ENCODE measurements around the gene PDE2A.

Gene PDE2A

DNA sequence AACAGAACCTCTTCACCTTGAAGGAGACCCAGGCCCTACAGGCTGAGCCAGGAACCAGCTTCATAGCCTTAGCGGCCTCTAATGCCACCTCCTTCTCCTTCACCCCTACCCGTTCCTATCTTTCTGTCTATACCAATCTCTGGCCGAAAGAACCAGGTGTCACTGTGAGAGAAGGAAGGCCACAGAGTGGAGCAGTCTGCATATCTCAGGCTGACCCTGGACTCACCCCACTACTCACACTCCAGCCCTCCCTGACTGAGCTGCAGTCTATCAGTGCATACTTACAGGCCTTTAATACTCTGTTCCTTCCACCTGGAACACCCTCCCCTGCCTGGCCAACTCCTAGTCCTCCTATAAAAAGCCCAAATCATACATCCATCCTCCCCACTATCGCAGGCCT, 45.3 kb upstream of the PDE2A start:
- no peak for DNase-seq (ENCODE audit: low read depth, low spot score)
- H3K4me1 ChIP-seq (ENCODE audit: insufficient read depth, insufficient read length): peaks cover 5% of the 10 kb centered on the region
- no peaks in the 10 kb centered on the region for H3K27me3 ChIP-seq (ENCODE audit: insufficient read depth, insufficient read length)
- H3K4me3 ChIP-seq (ENCODE audit: insufficient read length, low read depth): no peak overlapping the region
- H3K9ac ChIP-seq (ENCODE audit: insufficient read length, low read depth): no peak overlapping the region
- no peak for TF ChIP-seq ZNF274 (IDR thresholded peaks at IDR 0.05; ENCODE audit: low read depth, low read length)
- no peak for TF ChIP-seq YY1 (IDR thresholded peaks at IDR 0.05; ENCODE audit: insufficient read depth, insufficient read length)
- TF ChIP-seq SUZ12 (IDR thresholded peaks at IDR 0.05; ENCODE audit: extremely low read depth, insufficient read depth, insufficient read length): no peak
- no peaks in the 10 kb centered on the region for H3K9me3 ChIP-seq (ENCODE audit: insufficient read depth, low read length)
- peaks cover 22% of the 10 kb centered on the region for H3K36me3 ChIP-seq (ENCODE audit: insufficient read depth, insufficient read length, low read length)

DNA sequence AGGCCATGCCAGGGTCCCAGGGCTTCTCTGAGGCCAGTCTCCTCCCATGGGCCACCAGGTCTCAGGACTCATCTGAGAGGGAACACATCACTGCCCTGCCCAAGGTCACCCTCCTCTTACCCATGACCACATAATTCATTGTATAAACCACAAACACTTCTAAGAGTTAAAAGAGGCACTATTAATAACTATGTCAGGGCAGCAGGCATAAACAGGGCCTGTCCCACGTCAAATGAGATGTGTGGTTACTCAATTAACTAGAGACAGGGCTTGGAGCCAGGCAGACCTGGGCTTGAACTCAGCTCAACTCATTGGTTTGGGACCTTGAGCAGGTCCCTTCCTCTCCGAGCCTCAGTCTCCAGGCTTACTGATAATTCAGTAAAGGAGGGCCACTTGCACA, 44.9 kb upstream of the PDE2A start:
- Histone ChIP-seq H3K9me3 (ENCODE audit: insufficient read depth, low read length) (no peaks in the 10 kb centered on the region), H3K36me3 (ENCODE audit: insufficient read depth, insufficient read length, low read length) (peaks cover 18% of the 10 kb centered on the region), H3K9ac (ENCODE audit: insufficient read length, low read depth) (no peak overlapping the region), H3K4me3 (ENCODE audit: insufficient read length, low read depth) (no peak overlapping the region), H3K4me1 (ENCODE audit: insufficient read depth, insufficient read length) (peaks cover 7% of the 10 kb centered on the region), H3K27me3 (ENCODE audit: insufficient read depth, insufficient read length) (no peaks in the 10 kb centered on the region)
- TF ChIP-seq SUZ12 (IDR thresholded peaks at IDR 0.05; ENCODE audit: extremely low read depth, insufficient read depth, insufficient read length): no peak
- no peak for TF ChIP-seq ZNF274 (IDR thresholded peaks at IDR 0.05; ENCODE audit: low read depth, low read length)
- TF ChIP-seq YY1 (IDR thresholded peaks at IDR 0.05; ENCODE audit: insufficient read depth, insufficient read length): no peak
- no peak for DNase-seq (ENCODE audit: low read depth, low spot score)

DNA sequence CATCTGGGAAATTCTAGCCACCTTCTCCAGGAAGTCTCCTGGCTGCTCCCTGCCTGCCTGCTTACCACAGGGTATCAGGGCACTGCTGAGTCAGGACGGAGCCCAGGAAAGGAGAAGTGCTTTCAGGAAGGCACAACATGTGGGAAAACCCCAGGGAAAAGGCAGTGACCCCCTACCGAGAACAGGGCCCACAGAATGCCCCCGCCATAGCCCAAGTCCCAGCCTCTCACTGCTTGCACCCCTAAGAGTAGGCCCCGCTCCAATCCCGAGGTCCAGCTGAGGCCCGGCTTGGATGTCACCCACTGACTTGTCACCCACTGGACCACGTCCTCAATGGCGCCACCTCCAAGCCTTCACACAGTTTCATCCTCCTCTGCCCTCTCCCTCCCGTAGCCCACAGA, 43.9 kb upstream of the PDE2A start:
- no peaks in the 10 kb centered on the region for H3K27me3 ChIP-seq (ENCODE audit: insufficient read depth, insufficient read length)
- TF ChIP-seq SUZ12 (IDR thresholded peaks at IDR 0.05; ENCODE audit: extremely low read depth, insufficient read depth, insufficient read length): no peak
- no peak for TF ChIP-seq ZNF274 (IDR thresholded peaks at IDR 0.05; ENCODE audit: low read depth, low read length)
- TF ChIP-seq YY1 (IDR thresholded peaks at IDR 0.05; ENCODE audit: insufficient read depth, insufficient read length): no peak
- DNase-seq (ENCODE audit: low read depth, low spot score): no peak
- peaks cover 9% of the 10 kb centered on the region for H3K36me3 ChIP-seq (ENCODE audit: insufficient read depth, insufficient read length, low read length)
- H3K9me3 ChIP-seq (ENCODE audit: insufficient read depth, low read length): no peaks in the 10 kb centered on the region
- no peak overlapping the region for H3K4me3 ChIP-seq (ENCODE audit: insufficient read length, low read depth)
- no peak overlapping the region for H3K9ac ChIP-seq (ENCODE audit: insufficient read length, low read depth)
- H3K4me1 ChIP-seq (ENCODE audit: insufficient read depth, insufficient read length): peaks cover 9% of the 10 kb centered on the region

DNA sequence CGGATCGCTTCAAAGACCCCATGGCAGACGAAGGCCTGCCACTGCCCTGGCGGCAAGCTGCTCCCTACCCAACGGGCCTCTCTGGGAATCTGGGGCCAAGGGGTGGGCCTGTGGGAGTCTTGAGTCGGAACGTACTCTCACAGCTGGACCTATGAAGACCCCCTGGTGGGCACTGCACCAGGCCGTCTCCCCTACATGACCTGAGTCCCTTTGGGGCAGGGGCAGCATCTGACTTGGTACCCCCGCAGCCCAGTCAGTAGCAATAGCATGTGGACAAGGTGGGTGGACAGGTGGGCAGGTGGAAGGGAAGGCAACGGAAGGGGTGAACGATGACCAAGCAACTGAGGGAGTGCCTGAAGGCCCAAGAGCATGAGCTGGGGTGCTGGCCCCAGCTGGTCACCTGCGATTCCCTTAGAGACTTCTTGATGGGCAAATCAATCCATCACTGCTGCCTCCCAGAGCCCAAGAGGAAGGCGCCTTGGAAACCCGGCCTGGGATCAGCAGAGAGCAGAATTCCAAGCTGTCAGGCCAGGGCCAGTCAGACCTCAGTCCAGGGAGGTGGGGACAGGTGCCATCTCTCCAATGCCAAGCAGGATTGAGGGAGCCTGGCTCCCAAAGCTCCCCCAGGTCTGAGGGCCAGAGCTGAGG, 42.7 kb upstream of the PDE2A start:
- Histone ChIP-seq H3K9ac (ENCODE audit: insufficient read length, low read depth) (no peak overlapping the region), H3K4me1 (ENCODE audit: insufficient read depth, insufficient read length) (peaks cover 15% of the 10 kb centered on the region), H3K4me3 (ENCODE audit: insufficient read length, low read depth) (no peak overlapping the region), H3K9me3 (ENCODE audit: insufficient read depth, low read length) (no peaks in the 10 kb centered on the region), H3K27me3 (ENCODE audit: insufficient read depth, insufficient read length) (no peaks in the 10 kb centered on the region), H3K36me3 (ENCODE audit: insufficient read depth, insufficient read length, low read length) (peaks cover 9% of the 10 kb centered on the region)
- DNase-seq (ENCODE audit: low read depth, low spot score): no peak
- TF ChIP-seq SUZ12 (IDR thresholded peaks at IDR 0.05; ENCODE audit: extremely low read depth, insufficient read depth, insufficient read length) (no peak), ZNF274 (IDR thresholded peaks at IDR 0.05; ENCODE audit: low read depth, low read length) (no peak), YY1 (IDR thresholded peaks at IDR 0.05; ENCODE audit: insufficient read depth, insufficient read length) (no peak)

DNA sequence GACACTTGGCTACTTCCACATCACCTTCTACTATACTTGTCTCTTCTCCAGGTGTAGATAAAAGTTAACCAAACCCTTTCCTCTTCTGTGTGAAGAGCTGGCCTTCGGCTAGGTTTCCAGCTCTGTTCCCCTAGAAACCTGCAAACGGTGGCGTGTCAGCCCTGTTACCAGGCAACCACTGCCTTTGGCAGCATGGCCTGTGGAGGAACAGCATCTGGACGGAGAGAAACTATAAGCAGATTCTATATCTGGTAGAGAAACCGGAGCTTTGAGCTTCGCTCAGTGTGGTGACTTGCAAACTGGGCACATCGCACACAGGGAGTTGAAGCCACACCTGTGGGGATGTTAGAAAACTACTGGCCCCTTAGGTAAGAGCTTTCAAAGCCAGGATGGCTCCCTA, 42.1 kb upstream of the PDE2A start:
- no peaks in the 10 kb centered on the region for H3K9me3 ChIP-seq (ENCODE audit: insufficient read depth, low read length)
- peaks cover 9% of the 10 kb centered on the region for H3K36me3 ChIP-seq (ENCODE audit: insufficient read depth, insufficient read length, low read length)
- H3K27me3 ChIP-seq (ENCODE audit: insufficient read depth, insufficient read length): no peaks in the 10 kb centered on the region
- H3K4me1 ChIP-seq (ENCODE audit: insufficient read depth, insufficient read length): peaks cover 15% of the 10 kb centered on the region
- no peak for DNase-seq (ENCODE audit: low read depth, low spot score)
- TF ChIP-seq YY1 (IDR thresholded peaks at IDR 0.05; ENCODE audit: insufficient read depth, insufficient read length): no peak
- TF ChIP-seq ZNF274 (IDR thresholded peaks at IDR 0.05; ENCODE audit: low read depth, low read length): no peak
- no peak overlapping the region for H3K4me3 ChIP-seq (ENCODE audit: insufficient read length, low read depth)
- no peak overlapping the region for H3K9ac ChIP-seq (ENCODE audit: insufficient read length, low read depth)

DNA sequence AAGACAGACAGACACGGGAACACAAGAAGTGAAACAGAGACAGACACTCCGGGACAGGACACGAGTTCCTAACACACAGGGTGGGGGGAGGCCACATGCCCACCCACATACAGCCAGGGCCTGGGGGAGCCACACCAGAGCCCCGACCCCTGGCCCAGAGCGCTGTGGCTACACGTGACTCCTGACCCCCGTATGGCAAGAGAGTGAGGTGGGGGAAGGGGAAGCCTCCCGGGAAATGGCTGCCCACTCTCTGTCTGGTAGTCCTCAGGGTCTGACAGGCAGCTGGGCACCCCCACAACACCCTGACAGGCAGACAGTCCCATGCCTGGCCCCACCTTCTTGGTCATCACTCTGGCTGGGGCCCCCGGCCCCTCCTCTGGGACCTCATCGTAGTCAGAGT, 38.6 kb upstream of the PDE2A start:
- no peaks in the 10 kb centered on the region for H3K9me3 ChIP-seq (ENCODE audit: insufficient read depth, low read length)
- no peaks in the 10 kb centered on the region for H3K27me3 ChIP-seq (ENCODE audit: insufficient read depth, insufficient read length)
- H3K4me3 ChIP-seq (ENCODE audit: insufficient read length, low read depth): no peak overlapping the region
- peaks cover 23% of the 10 kb centered on the region for H3K36me3 ChIP-seq (ENCODE audit: insufficient read depth, insufficient read length, low read length)
- H3K9ac ChIP-seq (ENCODE audit: insufficient read length, low read depth): peak overlapping the region; percentile 56
- no peak for DNase-seq (ENCODE audit: low read depth, low spot score)
- H3K4me1 ChIP-seq (ENCODE audit: insufficient read depth, insufficient read length): peaks cover 15% of the 10 kb centered on the region
- TF ChIP-seq ZNF274 (IDR thresholded peaks at IDR 0.05; ENCODE audit: low read depth, low read length): no peak

GRCh38 chr11:72712168-72712751, 38.0 kb upstream of the PDE2A start:
- H3K9ac ChIP-seq (ENCODE audit: insufficient read length, low read depth): no peak overlapping the region
- TF ChIP-seq YY1 (IDR thresholded peaks at IDR 0.05; ENCODE audit: insufficient read depth, insufficient read length) (no peak), ZNF274 (IDR thresholded peaks at IDR 0.05; ENCODE audit: low read depth, low read length) (no peak), SUZ12 (IDR thresholded peaks at IDR 0.05; ENCODE audit: extremely low read depth, insufficient read depth, insufficient read length) (no peak)
- H3K36me3 ChIP-seq (ENCODE audit: insufficient read depth, insufficient read length, low read length): peaks cover 21% of the 10 kb centered on the region
- no peaks in the 10 kb centered on the region for H3K27me3 ChIP-seq (ENCODE audit: insufficient read depth, insufficient read length)
- H3K4me1 ChIP-seq (ENCODE audit: insufficient read depth, insufficient read length): peaks cover 18% of the 10 kb centered on the region
- no peak overlapping the region for H3K4me3 ChIP-seq (ENCODE audit: insufficient read length, low read depth)
- no peaks in the 10 kb centered on the region for H3K9me3 ChIP-seq (ENCODE audit: insufficient read depth, low read length)
- no peak for DNase-seq (ENCODE audit: low read depth, low spot score)

Data from NT2/D1 (cell line).